Sigmoid colon (tissue), 4 donors: Measurements from ENCODE around the gene C10orf105.

Experiments used
- CTCF ChIP-seq, 4 experiments: fragments of 450-650 bp in 3 of 4; fragments of 200-600 bp in 1 of 4; IDR thresholded peaks; one replicate each; pipeline ENCODE4 v1.5.1; 2016 to 2019; ENCODE audit warnings: antibody characterized with exemption in 4 of 4, mild to moderate bottlenecking in 3 of 4, moderate library complexity in 2 of 4
- EP300 ChIP-seq, 4 donors: sonication (generic); formaldehyde crosslinking; IDR thresholded peaks; one replicate each; pipeline ENCODE4 v1.6.1; 2017; ENCODE audit warnings: antibody characterized with exemption in 4 of 4
- POLR2A ChIP-seq, 2 donors: fragments of 450-650 bp; IDR thresholded peaks; one replicate each; pipeline ENCODE4 v1.6.1; 2016; ENCODE audit warnings: antibody characterized with exemption in 2 of 2, mild to moderate bottlenecking in 2 of 2, moderate library complexity in 2 of 2
- POLR2AphosphoS5 ChIP-seq, 4 donors: sonication (generic); formaldehyde crosslinking; IDR thresholded peaks; one replicate each; pipeline ENCODE4 v1.6.1; 2017; ENCODE audit warnings: antibody characterized with exemption in 4 of 4

GRCh38 chr10:71746344-71747037, 26.9 kb upstream of the C10orf105 start:
- no peak for TF ChIP-seq CTCF (IDR thresholded peaks at IDR 0.05)
- TF ChIP-seq POLR2A (IDR thresholded peaks at IDR 0.05), result no peak
- no peak for TF ChIP-seq POLR2AphosphoS5 (IDR thresholded peaks at IDR 0.05)
- no peak for TF ChIP-seq EP300 (IDR thresholded peaks at IDR 0.05)
